ENCODE data around the gene DGCR8. TPM values are rescaled to one million over a fixed set of nuclear protein-coding genes. Genes with fewer than 3 reads are reported as not detected.
"Not testable (repeated sequence)": the region's sequence is repeated elsewhere in the genome, so short reads cannot be mapped to it uniquely, and the experiment has no call there.

The DGCR8 gene
- polyA plus RNA-seq, 1 donor = 45.3 TPM

- DNase-seq = peak; percentile 38
Measured at GRCh38 chr22:20155330-20156041, 75.4 kb downstream of the DGCR8 start.

GRCh38 chr22:20156042-20156389 is 76.0 kb downstream of the DGCR8 start:
- DNase-seq = no peak

GRCh38 chr22:20156611-20157429 is 76.8 kb downstream of the DGCR8 start:
- DNase-seq = peak; percentile 82

GRCh38 chr22:20157430-20158183 is 77.6 kb downstream of the DGCR8 start:
- no peak for DNase-seq

GRCh38 chr22:20158391-20159036 is 78.5 kb downstream of the DGCR8 start:
- no peak for DNase-seq

GRCh38 chr22:20159076-20159475 is 79.0 kb downstream of the DGCR8 start:
- DNase-seq = no peak

- DNase-seq = not testable (repeated sequence)
Measured at GRCh38 chr22:20159531-20159930, 79.5 kb downstream of the DGCR8 start.

- DNase-seq = no peak
Measured at GRCh38 chr22:20160041-20160440, 80.0 kb downstream of the DGCR8 start.

Other genes starting within 250 kb of the DGCR8 start
- 4.3 TPM for gene GNB1L, start 225.4 kb upstream of the DGCR8 start, polyA plus RNA-seq (ENCODE audit: insufficient read length)
- gene RTL10, start 225.4 kb upstream of the DGCR8 start, polyA plus RNA-seq (ENCODE audit: insufficient read length) = 16.7 TPM
- gene COMT, start 138.5 kb upstream of the DGCR8 start, polyA plus RNA-seq (ENCODE audit: insufficient read length) = 99.6 TPM
- gene TXNRD2, start 138.4 kb upstream of the DGCR8 start, polyA plus RNA-seq (ENCODE audit: insufficient read length) = 22.9 TPM
- gene ARVCF, start 63.4 kb upstream of the DGCR8 start, polyA plus RNA-seq (ENCODE audit: insufficient read length) = 134 TPM
- gene TANGO2, start 59.1 kb upstream of the DGCR8 start, polyA plus RNA-seq (ENCODE audit: insufficient read length) = 12.6 TPM
- 98.6 TPM for gene RANBP1, start 35.9 kb downstream of the DGCR8 start, polyA plus RNA-seq (ENCODE audit: insufficient read length)
- gene TRMT2A, start 37.0 kb downstream of the DGCR8 start, polyA plus RNA-seq (ENCODE audit: insufficient read length) = 50.7 TPM
- gene ZDHHC8, start 51.6 kb downstream of the DGCR8 start, polyA plus RNA-seq (ENCODE audit: insufficient read length) = 48.7 TPM
- 1.8 TPM for gene CCDC188, start 70.8 kb downstream of the DGCR8 start, polyA plus RNA-seq (ENCODE audit: insufficient read length)
- 25.1 TPM for gene RTN4R, start 188.1 kb downstream of the DGCR8 start, polyA plus RNA-seq (ENCODE audit: insufficient read length)
- 60.6 TPM for gene DGCR6L, start 239.8 kb downstream of the DGCR8 start, polyA plus RNA-seq (ENCODE audit: insufficient read length)

Measured in hindlimb muscle (tissue), 1 donor.